ENCODE data around the gene MLIP. TPM values are rescaled to one million over a fixed set of nuclear protein-coding genes. Genes with fewer than 3 reads are reported as not detected.

Gene MLIP
- total RNA-seq, 1 experiment from 2014 or later: not detected

- TF ChIP-seq CTCF (IDR thresholded peaks at IDR 0.05; ENCODE audit: unreplicated experiment): no peak
- POLR2A ChIA-PET: no interaction called here
- BruUV-seq (replicated peaks): no TSS peak
- DNase-seq (ENCODE audit: unreplicated experiment): no peak
- Mint-ChIP-seq H3K27ac (ENCODE audit: low read depth, unreplicated experiment) (no peak overlapping the region), H3K36me3 (ENCODE audit: insufficient read depth, unreplicated experiment) (no peaks in the 10 kb centered on the region), H3K9me3 (ENCODE audit: unreplicated experiment) (no peaks in the 10 kb centered on the region), H3K4me3 (ENCODE audit: unreplicated experiment) (no peak overlapping the region), H3K4me1 (ENCODE audit: insufficient read depth, unreplicated experiment) (no peaks in the 10 kb centered on the region), H3K27me3 (ENCODE audit: insufficient read depth, unreplicated experiment) (no peaks in the 10 kb centered on the region)
- intact Hi-C loops (cut with micrococcal nuclease): no loop called here
- CTCF ChIA-PET: no interaction called here
Measured at GRCh38 chr6:54301770-54302169, 190.5 kb downstream of the MLIP start.

- Mint-ChIP-seq H3K9me3 (ENCODE audit: unreplicated experiment) (no peaks in the 10 kb centered on the region), H3K4me1 (ENCODE audit: insufficient read depth, unreplicated experiment) (no peaks in the 10 kb centered on the region), H3K27me3 (ENCODE audit: insufficient read depth, unreplicated experiment) (no peaks in the 10 kb centered on the region), H3K4me3 (ENCODE audit: unreplicated experiment) (no peak overlapping the region), H3K36me3 (ENCODE audit: insufficient read depth, unreplicated experiment) (no peaks in the 10 kb centered on the region), H3K27ac (ENCODE audit: low read depth, unreplicated experiment) (no peak overlapping the region)
- CTCF ChIA-PET: no interaction called here
- no TSS peak for BruUV-seq (replicated peaks)
- no peak for DNase-seq (ENCODE audit: unreplicated experiment)
- intact Hi-C loops (cut with micrococcal nuclease): no loop called here
- TF ChIP-seq CTCF (IDR thresholded peaks at IDR 0.05; ENCODE audit: unreplicated experiment): no peak
- POLR2A ChIA-PET: no interaction called here
Measured at GRCh38 chr6:54307439-54307910, 196.2 kb downstream of the MLIP start.

GRCh38 chr6:54308289-54308985, 197.2 kb downstream of the MLIP start, which contains the start of gene TINAG:
Gene TINAG, plus strand, starts transcription at chr6:54308441. Its CDS starts 110 bp downstream, at chr6:54308551.
- no peak within 1 kb of the TSS for H3K4me3 Mint-ChIP-seq (ENCODE audit: unreplicated experiment)
- intact Hi-C loops (cut with micrococcal nuclease): no loop called here
- CTCF ChIA-PET: no interaction called here

GRCh38 chr6:54308986-54309315, 197.7 kb downstream of the MLIP start:
- DNase-seq (ENCODE audit: unreplicated experiment): no peak
- H3K27me3 Mint-ChIP-seq (ENCODE audit: insufficient read depth, unreplicated experiment): no peaks in the 10 kb centered on the region
- intact Hi-C loops (cut with micrococcal nuclease): no loop called here
- POLR2A ChIA-PET: no interaction called here
- TF ChIP-seq CTCF (IDR thresholded peaks at IDR 0.05; ENCODE audit: unreplicated experiment): no peak
- H3K27ac Mint-ChIP-seq (ENCODE audit: low read depth, unreplicated experiment): no peak overlapping the region
- BruUV-seq (replicated peaks): no TSS peak
- no peaks in the 10 kb centered on the region for H3K9me3 Mint-ChIP-seq (ENCODE audit: unreplicated experiment)
- H3K4me1 Mint-ChIP-seq (ENCODE audit: insufficient read depth, unreplicated experiment): no peaks in the 10 kb centered on the region
- H3K4me3 Mint-ChIP-seq (ENCODE audit: unreplicated experiment): no peak overlapping the region
- no peaks in the 10 kb centered on the region for H3K36me3 Mint-ChIP-seq (ENCODE audit: insufficient read depth, unreplicated experiment)
- CTCF ChIA-PET: no interaction called here

More at GRCh38 chr6:54308289-54308985, 197.2 kb downstream of the MLIP start, which contains the start of gene TINAG:
- BruUV-seq (replicated peaks): no TSS peak
- H3K4me1 Mint-ChIP-seq (ENCODE audit: insufficient read depth, unreplicated experiment): no peaks in the 10 kb centered on the region
- no peaks in the 10 kb centered on the region for H3K27me3 Mint-ChIP-seq (ENCODE audit: insufficient read depth, unreplicated experiment)
- H3K27ac Mint-ChIP-seq (ENCODE audit: low read depth, unreplicated experiment): no peak within 1 kb of the TSS
- no peaks in the 10 kb centered on the region for H3K9me3 Mint-ChIP-seq (ENCODE audit: unreplicated experiment)
- no peak for TF ChIP-seq CTCF (IDR thresholded peaks at IDR 0.05; ENCODE audit: unreplicated experiment)
- DNase-seq (ENCODE audit: unreplicated experiment): no peak
- POLR2A ChIA-PET: no interaction called here
- H3K36me3 Mint-ChIP-seq (ENCODE audit: insufficient read depth, unreplicated experiment): no peaks in the 10 kb centered on the region

Data from MCF 10A (cell line).